ENCODE data around the gene PHC3.
"Not testable (repeated sequence)": the region's sequence is repeated elsewhere in the genome, so short reads cannot be mapped to it uniquely, and the experiment has no call there.

Gene PHC3

DNA sequence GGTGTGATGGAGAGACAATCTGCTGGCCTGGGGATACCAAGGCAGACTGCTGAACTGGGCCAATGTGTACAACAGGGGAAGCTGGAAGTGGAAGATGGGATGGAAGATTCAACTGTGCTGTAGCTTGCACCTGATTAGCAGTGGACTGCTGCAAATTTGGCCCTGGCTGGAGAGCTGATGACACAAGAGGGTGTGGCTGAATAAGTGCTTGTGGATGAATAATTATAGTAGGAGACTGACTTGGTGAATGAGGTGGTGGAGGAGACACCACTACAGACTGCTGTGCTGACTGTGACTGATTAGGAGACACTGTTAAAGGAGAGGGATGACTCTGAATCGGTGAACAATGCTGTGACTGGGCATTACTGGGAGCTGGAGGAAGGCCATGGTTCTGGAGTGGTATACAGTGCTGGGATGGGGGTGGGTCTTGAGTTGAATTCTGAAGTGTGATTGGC lies 52.5 kb downstream of the PHC3 start:
- no peak for DNase-seq (ENCODE audit: low read depth, low spot score)

DNA sequence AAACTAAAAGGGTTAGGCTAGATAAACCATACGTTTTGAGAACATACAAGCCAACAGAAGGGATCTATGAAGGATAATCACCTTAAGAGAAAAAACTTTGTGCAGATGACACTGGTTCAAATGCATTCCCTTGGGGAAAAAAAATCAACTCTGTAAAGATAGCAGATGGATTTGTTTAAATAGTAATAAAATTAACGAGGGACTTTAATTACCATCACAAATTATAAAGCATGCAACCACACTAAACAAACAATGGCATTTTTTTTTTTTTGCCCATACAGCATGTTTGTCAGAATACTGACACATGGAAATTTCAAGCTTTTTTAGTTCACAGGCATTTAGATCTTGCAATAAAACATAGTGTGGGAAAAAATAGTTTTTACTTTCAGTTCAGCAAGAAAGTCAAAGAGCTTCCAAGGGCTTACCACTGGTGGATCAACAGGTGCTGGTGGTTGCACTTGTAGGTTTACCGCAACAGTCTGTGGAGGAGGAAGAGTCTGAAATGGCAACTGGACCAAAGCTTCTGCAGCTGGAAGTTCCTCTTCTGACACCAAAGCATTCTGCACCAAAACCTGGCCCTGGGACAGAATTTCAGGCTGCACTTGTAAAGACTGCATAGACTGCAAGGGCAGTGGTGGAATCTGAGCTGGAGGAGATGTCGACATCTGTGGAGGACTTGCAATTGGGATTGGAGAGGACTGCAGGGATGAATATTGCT lies 53.1 kb downstream of the PHC3 start:
- DNase-seq (ENCODE audit: low read depth, low spot score): no peak

DNA sequence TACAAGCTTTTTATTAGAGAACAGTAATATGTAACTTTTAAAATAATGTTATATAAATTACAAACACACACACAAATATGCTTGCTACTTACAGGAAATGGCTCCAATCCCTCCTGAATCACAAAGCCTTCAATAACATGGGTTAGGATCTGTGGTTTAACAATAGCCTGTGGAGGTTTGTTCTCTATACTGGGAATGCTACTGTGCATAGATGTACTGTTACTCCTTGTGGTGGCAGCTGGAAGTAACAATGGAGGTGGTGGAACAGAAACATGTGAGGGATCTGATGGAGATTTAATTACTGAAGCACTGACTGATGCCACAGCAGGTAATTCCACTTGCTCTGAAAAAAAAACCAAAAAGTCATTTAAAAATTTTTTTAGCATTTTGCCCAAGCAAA lies 64.4 kb downstream of the PHC3 start:
- no peak for DNase-seq (ENCODE audit: low read depth, low spot score)

DNA sequence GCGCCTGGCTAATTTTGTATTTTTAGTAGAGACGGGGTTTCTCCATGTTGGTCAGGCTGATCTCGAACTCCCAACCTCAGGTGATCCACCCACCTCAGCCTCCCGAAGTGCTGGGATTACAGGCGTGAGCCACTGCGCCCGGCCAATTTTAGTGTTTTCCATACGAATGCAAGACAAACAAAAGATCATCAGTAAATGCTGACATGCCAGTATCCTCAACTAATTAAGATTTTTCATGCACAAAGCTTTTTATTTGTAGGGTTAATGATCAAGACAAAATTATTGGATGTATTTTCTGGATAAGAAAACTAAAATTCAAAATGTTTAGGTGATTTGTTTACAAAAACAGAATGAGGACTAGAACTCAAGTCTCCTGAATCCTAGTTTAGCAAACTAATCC lies 67.4 kb downstream of the PHC3 start:
- not testable (repeated sequence) for DNase-seq (ENCODE audit: low read depth, low spot score)

DNA sequence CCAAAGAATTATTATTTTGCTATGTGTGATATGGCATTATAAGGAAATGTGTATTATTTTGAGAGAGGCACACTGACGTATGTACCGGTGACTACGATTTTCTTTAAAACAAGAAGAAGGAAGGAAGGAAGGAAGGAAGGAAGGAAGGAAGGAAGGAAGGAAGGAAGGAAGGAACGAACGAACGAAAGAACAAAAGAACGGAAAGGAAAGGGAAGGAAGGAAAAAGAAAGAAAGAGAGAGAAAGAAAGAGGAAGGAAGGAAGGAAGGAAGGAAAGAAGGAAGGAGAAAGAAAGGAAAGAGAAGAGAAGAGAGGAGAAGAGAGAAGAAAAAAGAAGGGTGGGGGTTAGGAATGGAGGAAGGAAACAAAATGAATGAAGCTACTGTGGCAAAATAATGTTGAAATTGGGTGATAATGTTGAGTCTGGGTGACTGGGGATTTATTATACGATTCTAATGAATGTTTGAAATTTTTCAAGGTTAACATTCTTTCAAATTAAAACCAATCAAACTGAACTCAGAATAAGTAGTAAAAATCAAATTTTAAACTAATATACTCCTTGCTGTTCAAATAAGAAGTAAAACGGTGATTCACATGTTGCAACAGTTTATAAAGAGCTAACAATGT lies 70.3 kb downstream of the PHC3 start:
- no peak for DNase-seq (ENCODE audit: low read depth, low spot score)

DNA sequence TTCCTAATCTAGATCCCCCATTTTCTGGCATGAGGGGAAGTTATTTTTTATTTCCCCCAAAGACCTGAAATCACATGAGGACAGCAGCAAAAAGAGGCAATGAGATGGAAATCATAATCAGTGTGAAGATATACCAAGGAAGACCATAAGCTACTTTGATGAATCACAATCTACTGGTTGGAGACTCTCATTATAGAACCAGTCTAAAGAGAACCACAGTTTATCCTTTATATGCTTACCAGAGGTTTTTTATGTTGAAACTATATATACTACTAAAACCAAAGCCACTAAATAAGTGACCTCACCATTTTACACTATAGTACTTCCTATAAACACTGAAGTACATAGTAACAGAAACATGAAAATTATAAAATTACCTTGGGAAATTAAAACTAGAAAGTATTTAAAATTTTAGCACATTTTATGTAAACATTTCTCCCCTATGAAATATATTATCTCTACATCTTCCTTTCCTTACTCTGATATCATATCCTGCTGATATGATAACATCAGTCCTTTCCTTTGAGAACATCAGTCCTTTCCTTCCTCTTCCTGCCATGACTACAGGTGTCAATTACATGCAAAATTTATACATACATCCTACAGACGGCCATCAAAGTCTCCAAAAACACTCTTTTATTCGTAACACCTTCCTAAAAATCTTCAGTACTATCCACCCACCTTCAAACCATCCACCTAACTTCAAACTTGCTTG lies 71.8 kb downstream of the PHC3 start:
- no peak for DNase-seq (ENCODE audit: low read depth, low spot score)

GRCh38 chr3:170108955-170109354 lies 72.6 kb downstream of the PHC3 start:
- DNase-seq (ENCODE audit: low read depth, low spot score): no peak

- no peak for DNase-seq (ENCODE audit: low read depth, low spot score)
Measured at GRCh38 chr3:170107941-170108340, 73.6 kb downstream of the PHC3 start.

DNA sequence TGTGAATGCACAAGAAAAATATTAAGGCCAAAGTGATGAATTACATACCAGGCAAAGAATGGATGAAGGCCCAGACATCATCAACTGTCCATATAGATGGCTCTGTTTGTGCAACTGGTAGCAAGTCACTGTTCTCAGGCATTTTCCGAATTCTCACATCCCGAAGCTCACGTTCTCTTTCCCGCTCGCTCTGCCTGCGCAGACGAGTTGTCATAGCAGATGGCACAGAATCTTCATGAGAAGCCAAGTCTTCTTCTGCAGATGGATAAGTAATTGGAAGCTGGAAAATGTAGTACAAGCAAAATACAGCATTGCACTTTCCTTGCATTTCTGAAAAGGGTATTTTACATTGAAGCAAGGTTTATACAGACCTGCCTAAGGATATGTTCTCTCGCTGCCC lies 79.1 kb downstream of the PHC3 start:
- DNase-seq (ENCODE audit: low read depth, low spot score): no peak

DNA sequence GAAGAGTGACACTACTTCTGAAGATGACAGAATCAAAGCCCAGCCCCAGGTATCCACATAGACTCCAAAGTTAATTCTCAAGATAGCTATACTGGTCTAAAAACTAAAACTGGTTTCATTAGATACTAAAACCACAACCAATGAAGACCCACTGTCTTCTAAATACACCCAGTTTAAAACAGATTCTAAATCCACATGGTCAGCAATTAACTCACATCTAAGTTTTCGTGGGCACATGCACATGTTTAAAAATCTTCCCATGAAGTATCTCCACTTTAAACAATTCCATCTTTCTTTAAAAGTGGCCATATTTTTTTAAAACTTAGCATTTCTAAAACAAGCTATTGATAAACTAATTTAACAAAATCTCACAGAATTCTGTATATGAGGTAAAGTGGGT lies 80.6 kb downstream of the PHC3 start:
- DNase-seq (ENCODE audit: low read depth, low spot score): no peak

- no peak for DNase-seq (ENCODE audit: low read depth, low spot score)
Measured at GRCh38 chr3:170098753-170099152, 82.8 kb downstream of the PHC3 start.

- no peak for DNase-seq (ENCODE audit: low read depth, low spot score)
Measured at GRCh38 chr3:170096342-170096741, 85.2 kb downstream of the PHC3 start.

DNA sequence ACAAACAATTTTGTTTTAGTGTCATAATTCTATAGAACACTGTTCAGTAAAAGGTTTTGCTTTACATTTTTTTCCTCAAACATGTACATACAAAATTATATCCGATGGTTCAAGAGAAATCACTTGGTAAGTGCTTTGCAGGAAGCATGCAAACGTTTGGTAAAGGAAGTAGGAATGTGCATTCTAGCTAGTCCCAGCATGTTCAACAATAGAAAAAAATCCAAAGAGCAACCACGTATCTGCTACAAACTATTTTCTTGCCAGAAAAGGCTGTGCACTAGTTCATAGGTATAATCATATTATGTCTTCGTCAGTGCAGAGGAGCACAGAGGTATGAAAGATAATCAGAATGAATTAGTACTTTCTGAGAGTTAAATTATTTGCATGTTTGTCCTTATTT lies 85.8 kb downstream of the PHC3 start:
- DNase-seq (ENCODE audit: low read depth, low spot score): no peak

DNA sequence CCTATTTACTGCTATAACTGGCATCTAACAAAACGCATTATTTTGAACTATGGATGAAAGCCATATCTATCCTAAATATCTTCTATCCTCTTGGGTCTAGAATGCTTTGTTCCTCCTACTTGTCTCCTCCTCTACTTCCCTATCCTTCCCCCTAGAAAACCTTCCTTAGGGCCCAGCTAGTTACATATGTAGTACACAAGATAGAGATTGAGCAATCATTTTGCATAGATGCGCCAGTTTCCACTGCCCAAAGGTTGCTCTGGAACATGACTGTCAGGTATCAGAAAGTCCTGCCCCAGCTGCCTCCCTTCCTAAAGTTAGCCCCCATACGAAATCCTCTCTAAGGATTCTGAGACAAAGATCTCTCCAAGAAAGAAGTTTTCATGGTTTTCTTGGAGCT lies 88.6 kb downstream of the PHC3 start:
- no peak for DNase-seq (ENCODE audit: low read depth, low spot score)

DNA sequence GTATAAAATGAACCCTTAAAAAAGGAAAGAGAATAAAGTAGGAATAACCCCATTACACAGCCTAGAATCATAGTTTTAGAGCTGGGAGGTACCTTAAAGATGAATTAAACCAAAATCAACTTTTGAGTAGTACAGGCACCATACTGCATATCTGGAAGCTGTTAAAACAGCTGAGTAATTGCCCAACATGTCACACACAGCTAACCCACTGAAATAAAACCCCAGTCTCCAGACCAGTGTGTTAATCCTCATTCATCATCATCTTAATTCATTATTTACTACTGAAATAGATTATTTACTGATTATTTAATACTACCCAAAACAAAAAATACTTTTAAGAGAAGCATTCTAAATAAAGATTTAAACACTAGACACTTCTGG lies 90.9 kb downstream of the PHC3 start:
- DNase-seq (ENCODE audit: low read depth, low spot score): no peak

DNA sequence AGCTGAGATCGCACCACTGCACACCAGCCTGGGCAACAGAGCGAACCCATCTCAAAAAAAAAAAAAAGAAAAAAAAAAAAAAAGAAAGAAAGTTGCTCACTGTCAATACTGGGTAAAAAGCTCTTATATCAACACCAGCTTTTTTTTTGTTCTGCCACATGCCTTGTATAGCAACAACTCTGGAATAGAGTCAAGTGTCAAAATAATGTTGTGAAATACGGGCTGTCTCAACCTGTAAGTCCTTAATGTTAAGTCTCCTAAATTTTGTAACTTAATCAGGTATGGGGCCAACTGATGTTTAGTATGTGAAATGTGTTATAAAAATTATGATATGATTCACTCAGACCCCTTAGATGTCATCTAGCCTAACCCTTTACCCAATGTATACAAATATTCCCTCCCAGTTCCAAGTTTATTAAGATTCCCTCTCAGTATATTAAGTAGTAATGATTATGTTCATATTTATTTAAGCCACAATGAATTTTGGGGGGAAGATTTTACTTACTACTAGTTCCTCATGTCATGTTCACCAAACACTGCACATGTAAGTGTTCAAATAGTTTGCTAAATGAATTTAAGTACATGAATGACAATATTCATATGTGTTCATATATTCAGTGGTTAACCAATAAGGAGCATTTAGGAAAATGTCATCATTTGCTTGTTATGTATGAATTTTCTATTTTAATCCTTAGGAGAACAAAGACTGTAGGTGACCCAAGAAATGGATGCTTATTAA lies 91.5 kb downstream of the PHC3 start:
- DNase-seq (ENCODE audit: low read depth, low spot score): no peak

DNA sequence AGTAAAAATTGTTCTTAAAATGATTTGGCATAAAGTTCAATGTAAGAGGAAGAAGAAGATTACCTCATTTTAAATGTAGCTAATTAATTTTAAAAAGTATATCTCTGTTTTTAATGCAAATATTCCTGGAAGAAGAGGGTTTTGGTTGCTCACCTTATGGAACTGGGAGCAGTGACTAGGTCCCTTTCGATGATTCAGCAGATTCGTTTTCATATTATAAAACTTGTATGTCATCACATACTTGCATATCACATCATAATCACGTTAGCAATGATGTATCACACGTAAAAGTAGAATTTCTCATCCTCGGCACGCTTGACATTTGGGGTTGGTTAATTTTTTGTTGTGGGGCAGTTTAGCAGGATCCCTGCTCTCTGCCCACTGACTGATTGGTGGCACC lies 96.1 kb downstream of the PHC3 start:
- no peak for DNase-seq (ENCODE audit: low read depth, low spot score)

DNA sequence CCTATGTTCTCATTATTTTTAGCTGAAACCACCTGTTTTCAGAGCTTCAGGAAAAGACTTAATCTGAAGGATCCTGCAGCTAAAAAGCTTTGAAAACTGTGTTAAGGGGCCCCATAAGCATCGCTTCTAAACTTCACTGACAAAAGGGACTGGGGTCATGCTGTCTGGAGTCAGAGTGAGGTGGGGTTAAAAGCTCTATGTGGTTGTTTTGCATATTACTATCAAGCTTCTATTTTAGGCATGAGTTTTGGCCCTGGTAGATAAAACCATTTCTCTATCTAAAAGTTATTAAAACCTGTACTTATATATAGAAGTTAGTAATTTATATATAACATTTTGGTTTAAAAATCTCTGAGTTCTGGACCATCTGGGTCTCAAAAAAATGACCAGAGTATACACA lies 98.2 kb downstream of the PHC3 start:
- no peak for DNase-seq (ENCODE audit: low read depth, low spot score)

- DNase-seq (ENCODE audit: low read depth, low spot score): no peak
Measured at GRCh38 chr3:170081079-170081741, 100.3 kb downstream of the PHC3 start.

DNA sequence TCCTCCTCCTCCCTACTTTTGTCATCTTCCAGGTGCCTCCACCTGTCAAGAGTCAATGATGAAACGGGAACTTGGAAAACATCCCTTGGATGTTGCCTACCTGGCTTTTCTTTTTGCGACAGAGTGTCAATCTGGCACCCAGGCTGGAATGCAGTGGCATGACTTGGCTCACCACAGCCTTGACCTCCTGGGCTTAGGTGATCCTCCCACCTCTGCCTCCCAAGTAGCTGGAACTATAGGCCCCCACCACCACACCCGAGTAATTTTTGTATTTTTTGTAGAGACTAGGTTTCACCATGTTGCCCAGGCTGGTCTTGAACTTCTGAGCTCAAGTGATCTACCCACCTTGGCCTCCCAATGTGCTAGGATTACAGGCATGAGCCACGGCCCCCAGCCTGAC lies 100.9 kb downstream of the PHC3 start:
- no peak for DNase-seq (ENCODE audit: low read depth, low spot score)

DNA sequence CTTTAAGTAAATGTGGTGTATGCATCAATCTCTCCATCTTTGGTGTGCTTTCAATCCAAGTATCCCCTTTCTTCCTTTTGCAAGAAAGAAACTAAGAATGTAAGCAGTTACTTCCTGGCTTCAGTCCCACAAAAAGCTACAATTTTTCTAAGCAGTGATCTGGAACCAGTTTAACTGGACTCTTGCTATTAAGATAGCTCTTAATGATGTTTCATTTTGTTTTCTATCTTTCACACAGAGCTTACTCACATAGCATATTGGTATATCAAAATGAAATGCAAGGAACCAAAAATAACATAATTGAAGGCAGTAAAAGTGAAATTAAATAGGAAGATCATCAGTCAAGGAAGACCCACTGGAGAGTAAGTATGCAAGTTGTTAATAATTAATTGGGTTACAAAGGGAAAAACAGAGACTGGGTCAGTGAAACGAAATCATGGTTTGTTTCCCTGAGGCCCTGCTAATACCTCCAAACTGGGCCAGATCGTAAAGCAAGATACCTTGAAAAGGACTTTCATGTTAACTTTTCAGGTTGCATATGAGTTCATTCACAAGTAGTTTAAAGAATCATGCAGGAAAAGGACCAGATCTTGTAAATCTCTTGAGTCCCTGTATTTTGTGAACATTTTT lies 101.9 kb downstream of the PHC3 start:
- no peak for DNase-seq (ENCODE audit: low read depth, low spot score)

Measured in iPS DF 19.7 (cell line).